H1 (cell line): ENCODE results near the gene MGAT5B. TPM values are rescaled to one million over a fixed set of nuclear protein-coding genes. Genes with fewer than 3 reads are reported as not detected.

Experiments used
- CBX5 ChIP-seq: fragments of 300-800, 300-1000 bp; sonication (generic); IDR thresholded peaks from 2 replicates; pipeline ENCODE4 v1.7.1; 2016; ENCODE audit warnings: antibody characterized with exemption, low read length, low read depth
- FOSL1 ChIP-seq: IDR thresholded peaks from 2 replicates; pipeline ENCODE4 v1.6.1; 2011; ENCODE audit warnings: mild to moderate bottlenecking, low read depth, low read length, moderate library complexity; ENCODE audit not compliant: insufficient read depth
- KDM4A ChIP-seq: IDR thresholded peaks from one replicate; pipeline ENCODE4 v1.7.1; 2012; ENCODE audit warnings: low read depth, mild to moderate bottlenecking, moderate library complexity, low read length, inconsistent platforms; ENCODE audit not compliant: severe bottlenecking
- SIN3A ChIP-seq, 2 experiments: IDR thresholded peaks in 1 of 2; conservative IDR thresholded peaks in 1 of 2; 2 replicates each; pipeline ENCODE4 v1.6.1; 2011 to 2012; ENCODE audit warnings: low read length in 2 of 2, improper control_type of control experiment in 1 of 2, low read depth in 1 of 2, mild to moderate bottlenecking in 1 of 2
- polyA plus RNA-seq, 7 experiments: library from polyadenylated mRNA; depleted of rRNA in 3 of 7; stranded (reverse) in 5 of 7; unstranded in 2 of 7; fragments of >200 nt in 5 of 7; fragments of 200-250 nt in 2 of 7; gene quantifications; 1 replicate in 5 of 7; 2 replicates in 1 of 7; 4 replicates in 1 of 7; pipeline versions ENCODE4 v1.2.1 to v1.2.3, GENCODE V29; 2011 to 2013; ENCODE audit warnings: missing spikeins in 2 of 7, mixed read lengths in 2 of 7
- total RNA-seq: library from RNA; stranded (reverse); fragmentation: NEBNext Ultra II Directional; extraction: Animal tissue kit (Norgen Biotek cat#: 25700); gene quantifications from 2 replicates; pipeline ENCODE4 v1.2.1, GENCODE V29; 2021

Gene MGAT5B
- total and polyA plus RNA-seq, 2 of the 8 experiments (the other 6 are each of a cell fraction or from before 2014, with no cell fraction given) = 7.9 to 8.2 TPM

DNA sequence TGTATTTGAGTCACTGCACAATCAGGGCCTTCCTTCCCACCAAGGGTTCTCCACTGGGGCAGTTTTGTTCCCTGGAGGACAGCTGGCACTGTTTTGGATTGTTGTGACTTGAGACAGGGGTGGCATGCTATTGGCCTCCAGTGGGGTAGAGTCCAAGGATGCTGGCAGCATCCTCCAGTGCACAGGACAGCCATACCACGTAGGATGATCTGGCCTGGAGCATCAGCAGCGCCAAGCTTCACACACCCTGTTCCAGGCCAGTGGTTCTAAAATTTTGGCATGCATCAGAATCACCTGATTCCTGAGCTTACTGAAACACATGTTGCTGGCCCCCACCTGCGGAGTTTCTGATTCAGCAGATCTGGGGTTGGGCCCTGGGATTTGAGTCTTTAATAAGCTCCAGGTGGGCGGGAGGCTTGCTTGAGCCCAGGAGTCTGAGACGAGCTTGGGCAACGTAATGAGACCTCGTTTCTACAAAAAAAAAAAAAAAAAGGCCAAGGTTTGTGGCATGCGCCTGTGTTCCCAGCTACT, 83.2 kb downstream of the MGAT5B start (continued):
- TF ChIP-seq CBX5 (no peak), SIN3A (conservative IDR thresholded peaks at IDR 0.05 in 1 of 2, IDR thresholded peaks at IDR 0.05 in 1 of 2; ENCODE audit: low read depth in 1 of 2, low read length in 2 of 2) (no peak), KDM4A (no peak), FOSL1 (no peak)
